GM12878 (cell line): ENCODE measurements around the gene ATXN1L. TPM values are rescaled to one million over a fixed set of nuclear protein-coding genes. Genes with fewer than 3 reads are reported as not detected.

Source experiments
- BMI1 ChIP-seq: fragments of 450-650 bp; IDR thresholded peaks from 2 replicates; pipeline ENCODE4 v1.6.1; 2016; ENCODE audit warnings: mild to moderate bottlenecking, moderate library complexity, borderline replicate concordance
- CHD4 ChIP-seq: fragments of 200-600 bp; sonication (generic); IDR thresholded peaks from 2 replicates; pipeline ENCODE4 v1.6.1; 2016; ENCODE audit warnings: mild to moderate bottlenecking
- ESRRA ChIP-seq: IDR thresholded peaks from 2 replicates; pipeline ENCODE4 v1.6.1; 2012; ENCODE audit warnings: mild to moderate bottlenecking, low read length, improper control_type of control experiment
- FOS ChIP-seq: IDR thresholded peaks from 3 replicates; pipeline ENCODE4 v1.6.1; 2011; ENCODE audit warnings: borderline replicate concordance; ENCODE audit not compliant: insufficient read length; ENCODE audit errors: extremely low read depth
- FOXM1 ChIP-seq: IDR thresholded peaks from 2 replicates; pipeline ENCODE4 v1.6.1; 2012; ENCODE audit warnings: low read depth, mild to moderate bottlenecking, inconsistent platforms, low read length, moderate library complexity
- HCFC1 ChIP-seq: fragments of 150-350 bp; IDR thresholded peaks from 2 replicates; pipeline ENCODE4 v1.6.1; 2014; ENCODE audit warnings: low read length
- NFIC ChIP-seq: IDR thresholded peaks from 2 replicates; pipeline ENCODE4 v1.6.1; 2012; ENCODE audit warnings: low read depth, mild to moderate bottlenecking, inconsistent platforms, low read length, moderate library complexity
- NFXL1 ChIP-seq: fragments of 450-650 bp; IDR thresholded peaks from 2 replicates; pipeline ENCODE4 v1.6.1; 2017; ENCODE audit warnings: antibody characterized with exemption, mild to moderate bottlenecking, borderline replicate concordance
- NR2C1 ChIP-seq: fragments of 450-650 bp; IDR thresholded peaks from 2 replicates; pipeline ENCODE4 v1.6.1; 2017; ENCODE audit warnings: antibody characterized with exemption, mild to moderate bottlenecking, moderate library complexity
- NRF1 ChIP-seq: conservative IDR thresholded peaks from 2 replicates; pipeline ENCODE4 v1.6.1; 2011; ENCODE audit warnings: mild to moderate bottlenecking, low read depth, low read length, improper control_type of control experiment
- POU2F2 ChIP-seq: IDR thresholded peaks from 3 replicates; pipeline ENCODE4 v1.6.1; 2011; ENCODE audit warnings: low read depth, mild to moderate bottlenecking, low read length, borderline replicate concordance
- RAD21 ChIP-seq: IDR thresholded peaks from 2 replicates; pipeline ENCODE4 v1.6.1; 2011; ENCODE audit warnings: mild to moderate bottlenecking, low read depth, low read length, moderate library complexity; ENCODE audit not compliant: insufficient read depth
- RELA ChIP-seq: fragments of 450-650 bp; IDR thresholded peaks from 2 replicates; pipeline ENCODE4 v1.8.0; 2014; ENCODE audit warnings: borderline replicate concordance; ENCODE audit not compliant: partially characterized antibody
- TCF12 ChIP-seq: IDR thresholded peaks from 2 replicates; pipeline ENCODE4 v1.6.1; 2011; ENCODE audit warnings: low read depth, mild to moderate bottlenecking, low read length
- polyA plus RNA-seq, 11 experiments: library from polyadenylated mRNA; depleted of rRNA in 4 of 11; unstranded in 6 of 11; stranded (reverse) in 5 of 11; fragments of >200 nt; fragmentation: Nextera tagmentation in 4 of 11; fragmentation: Illumina TruSeq in 1 of 11; extraction: Ambion mirVana in 4 of 11; extraction: Trizol in 1 of 11; gene quantifications; 1 replicate in 1 of 11; 2 replicates in 10 of 11; pipeline versions ENCODE4 v1.2.1 to v1.2.3, GENCODE V29; 2011 to 2016; ENCODE audit warnings: inconsistent platforms in 2 of 11, missing spikeins in 2 of 11, low read depth in 1 of 11
- total RNA-seq, 4 experiments: library from RNA; depleted of rRNA in 3 of 4; stranded (reverse); fragments of >200 nt in 3 of 4; fragmentation: Illumina TruSeq in 1 of 4; extraction: Trizol in 1 of 4; gene quantifications; 2 replicates each; pipeline versions ENCODE4 v1.2.1 to v1.2.3, GENCODE V29; 2013 to 2021
- TF ChIP-seq, protein P1 (sequence below): fragments of 450-650 bp; formaldehyde crosslinking; IDR thresholded peaks from 2 replicates; pipeline ENCODE4 v1.4.0; 2022; ENCODE audit warnings: mild to moderate bottlenecking, moderate library complexity
- TF ChIP-seq, protein P2 (sequence below): fragments of 150-350 bp; IDR thresholded peaks from 2 replicates; pipeline ENCODE4 v1.6.1; 2016; ENCODE audit warnings: low read depth, low read length
- TF ChIP-seq, protein P3 (sequence below): fragments of 450-650 bp; IDR thresholded peaks from 2 replicates; pipeline ENCODE4 v1.6.1; 2016; ENCODE audit warnings: mild to moderate bottlenecking
- TF ChIP-seq, protein P4 (sequence below): fragments of 450-650 bp; IDR thresholded peaks from 2 replicates; pipeline ENCODE4 v1.6.1; 2017; ENCODE audit warnings: mild to moderate bottlenecking, low read depth, inconsistent platforms; ENCODE audit not compliant: poor library complexity, severe bottlenecking

Gene ATXN1L
- total and polyA plus RNA-seq, 10 of the 15 experiments (the other 5 are each of a cell fraction or from before 2014, with no cell fraction given): 1.8 to 14.6 (median 9.2) TPM

DNA sequence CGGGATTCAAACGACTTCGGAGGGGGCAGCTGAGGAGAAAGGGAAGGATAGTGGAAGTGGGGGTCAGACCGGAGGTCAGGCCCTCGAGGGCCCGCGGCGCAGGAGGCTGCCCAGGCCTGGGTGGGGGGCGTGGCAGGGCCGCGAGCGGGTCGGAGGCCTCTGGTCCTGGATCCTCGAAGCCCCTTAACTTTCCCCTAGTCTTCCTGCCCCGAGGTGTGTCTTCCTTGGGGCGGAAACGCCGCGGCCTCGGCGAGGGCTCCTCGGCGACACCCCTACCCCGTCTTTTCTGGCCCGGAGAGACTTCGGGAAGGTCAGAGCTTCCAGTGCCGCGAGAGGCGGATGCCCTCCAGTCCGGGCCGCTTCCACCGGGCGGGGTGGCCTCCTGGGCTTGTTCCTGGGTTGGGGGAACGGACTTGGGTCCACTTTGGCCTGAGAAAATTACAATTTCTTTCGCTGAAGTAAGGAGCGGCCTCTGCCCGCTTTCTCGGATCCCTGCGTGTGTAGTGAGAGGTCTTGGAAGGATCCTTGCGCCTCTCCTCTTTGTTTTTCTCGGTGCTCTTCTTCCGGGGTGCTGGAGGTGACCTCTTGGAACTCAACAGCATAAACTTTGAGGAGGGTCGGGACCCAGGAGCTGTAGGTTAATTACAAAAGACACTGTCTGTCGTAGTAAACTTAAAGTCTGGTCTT lies 50.0 kb downstream of the ATXN1L start (continued):
- TF ChIP-seq, protein P1, sequence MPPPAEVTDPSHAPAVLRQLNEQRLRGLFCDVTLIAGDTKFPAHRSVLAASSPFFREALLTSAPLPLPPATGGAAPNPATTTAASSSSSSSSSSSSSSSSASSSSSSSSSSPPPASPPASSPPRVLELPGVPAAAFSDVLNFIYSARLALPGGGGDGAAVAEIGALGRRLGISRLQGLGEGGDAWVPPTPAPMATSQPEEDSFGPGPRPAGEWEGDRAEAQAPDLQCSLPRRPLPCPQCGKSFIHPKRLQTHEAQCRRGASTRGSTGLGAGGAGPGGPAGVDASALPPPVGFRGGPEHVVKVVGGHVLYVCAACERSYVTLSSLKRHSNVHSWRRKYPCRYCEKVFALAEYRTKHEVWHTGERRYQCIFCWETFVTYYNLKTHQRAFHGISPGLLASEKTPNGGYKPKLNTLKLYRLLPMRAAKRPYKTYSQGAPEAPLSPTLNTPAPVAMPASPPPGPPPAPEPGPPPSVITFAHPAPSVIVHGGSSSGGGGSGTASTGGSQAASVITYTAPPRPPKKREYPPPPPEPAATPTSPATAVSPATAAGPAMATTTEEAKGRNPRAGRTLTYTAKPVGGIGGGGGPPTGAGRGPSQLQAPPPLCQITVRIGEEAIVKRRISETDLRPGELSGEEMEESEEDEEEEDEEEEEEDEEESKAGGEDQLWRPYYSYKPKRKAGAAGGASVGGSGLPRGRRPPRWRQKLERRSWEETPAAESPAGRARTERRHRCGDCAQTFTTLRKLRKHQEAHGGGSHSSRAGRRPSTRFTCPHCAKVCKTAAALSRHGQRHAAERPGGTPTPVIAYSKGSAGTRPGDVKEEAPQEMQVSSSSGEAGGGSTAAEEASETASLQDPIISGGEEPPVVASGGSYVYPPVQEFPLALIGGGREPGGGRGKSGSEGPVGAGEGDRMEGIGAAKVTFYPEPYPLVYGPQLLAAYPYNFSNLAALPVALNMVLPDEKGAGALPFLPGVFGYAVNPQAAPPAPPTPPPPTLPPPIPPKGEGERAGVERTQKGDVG (CRISPR knock-in tag): no peak
- TF ChIP-seq, protein P2, sequence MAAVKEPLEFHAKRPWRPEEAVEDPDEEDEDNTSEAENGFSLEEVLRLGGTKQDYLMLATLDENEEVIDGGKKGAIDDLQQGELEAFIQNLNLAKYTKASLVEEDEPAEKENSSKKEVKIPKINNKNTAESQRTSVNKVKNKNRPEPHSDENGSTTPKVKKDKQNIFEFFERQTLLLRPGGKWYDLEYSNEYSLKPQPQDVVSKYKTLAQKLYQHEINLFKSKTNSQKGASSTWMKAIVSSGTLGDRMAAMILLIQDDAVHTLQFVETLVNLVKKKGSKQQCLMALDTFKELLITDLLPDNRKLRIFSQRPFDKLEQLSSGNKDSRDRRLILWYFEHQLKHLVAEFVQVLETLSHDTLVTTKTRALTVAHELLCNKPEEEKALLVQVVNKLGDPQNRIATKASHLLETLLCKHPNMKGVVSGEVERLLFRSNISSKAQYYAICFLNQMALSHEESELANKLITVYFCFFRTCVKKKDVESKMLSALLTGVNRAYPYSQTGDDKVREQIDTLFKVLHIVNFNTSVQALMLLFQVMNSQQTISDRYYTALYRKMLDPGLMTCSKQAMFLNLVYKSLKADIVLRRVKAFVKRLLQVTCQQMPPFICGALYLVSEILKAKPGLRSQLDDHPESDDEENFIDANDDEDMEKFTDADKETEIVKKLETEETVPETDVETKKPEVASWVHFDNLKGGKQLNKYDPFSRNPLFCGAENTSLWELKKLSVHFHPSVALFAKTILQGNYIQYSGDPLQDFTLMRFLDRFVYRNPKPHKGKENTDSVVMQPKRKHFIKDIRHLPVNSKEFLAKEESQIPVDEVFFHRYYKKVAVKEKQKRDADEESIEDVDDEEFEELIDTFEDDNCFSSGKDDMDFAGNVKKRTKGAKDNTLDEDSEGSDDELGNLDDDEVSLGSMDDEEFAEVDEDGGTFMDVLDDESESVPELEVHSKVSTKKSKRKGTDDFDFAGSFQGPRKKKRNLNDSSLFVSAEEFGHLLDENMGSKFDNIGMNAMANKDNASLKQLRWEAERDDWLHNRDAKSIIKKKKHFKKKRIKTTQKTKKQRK: no peak
- TF ChIP-seq HCFC1 (no peak), FOS (no peak), POU2F2 (no peak), NFXL1 (no peak), NR2C1 (peak; percentile 37; the same call in 1 of the 2 replicates), CHD4 (no peak), ESRRA (no peak), NFIC (no peak), TCF12 (no peak), RAD21 (no peak), FOXM1 (no peak), BMI1 (no peak), NRF1 (no peak), RELA (no peak)
- TF ChIP-seq, protein P3, sequence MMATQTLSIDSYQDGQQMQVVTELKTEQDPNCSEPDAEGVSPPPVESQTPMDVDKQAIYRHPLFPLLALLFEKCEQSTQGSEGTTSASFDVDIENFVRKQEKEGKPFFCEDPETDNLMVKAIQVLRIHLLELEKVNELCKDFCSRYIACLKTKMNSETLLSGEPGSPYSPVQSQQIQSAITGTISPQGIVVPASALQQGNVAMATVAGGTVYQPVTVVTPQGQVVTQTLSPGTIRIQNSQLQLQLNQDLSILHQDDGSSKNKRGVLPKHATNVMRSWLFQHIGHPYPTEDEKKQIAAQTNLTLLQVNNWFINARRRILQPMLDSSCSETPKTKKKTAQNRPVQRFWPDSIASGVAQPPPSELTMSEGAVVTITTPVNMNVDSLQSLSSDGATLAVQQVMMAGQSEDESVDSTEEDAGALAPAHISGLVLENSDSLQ: no peak
- TF ChIP-seq, protein P4, sequence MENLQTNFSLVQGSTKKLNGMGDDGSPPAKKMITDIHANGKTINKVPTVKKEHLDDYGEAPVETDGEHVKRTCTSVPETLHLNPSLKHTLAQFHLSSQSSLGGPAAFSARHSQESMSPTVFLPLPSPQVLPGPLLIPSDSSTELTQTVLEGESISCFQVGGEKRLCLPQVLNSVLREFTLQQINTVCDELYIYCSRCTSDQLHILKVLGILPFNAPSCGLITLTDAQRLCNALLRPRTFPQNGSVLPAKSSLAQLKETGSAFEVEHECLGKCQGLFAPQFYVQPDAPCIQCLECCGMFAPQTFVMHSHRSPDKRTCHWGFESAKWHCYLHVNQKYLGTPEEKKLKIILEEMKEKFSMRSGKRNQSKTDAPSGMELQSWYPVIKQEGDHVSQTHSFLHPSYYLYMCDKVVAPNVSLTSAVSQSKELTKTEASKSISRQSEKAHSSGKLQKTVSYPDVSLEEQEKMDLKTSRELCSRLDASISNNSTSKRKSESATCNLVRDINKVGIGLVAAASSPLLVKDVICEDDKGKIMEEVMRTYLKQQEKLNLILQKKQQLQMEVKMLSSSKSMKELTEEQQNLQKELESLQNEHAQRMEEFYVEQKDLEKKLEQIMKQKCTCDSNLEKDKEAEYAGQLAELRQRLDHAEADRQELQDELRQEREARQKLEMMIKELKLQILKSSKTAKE: peak; percentile 16
- TF ChIP-seq, all 136 proteins: peak for 11
